ENCODE measurements around the gene IL18.

The IL18 gene

GRCh38 chr11:112132737-112133136 is 31.2 kb downstream of the IL18 start:
- TF ChIP-seq EZH2phosphoT487 (IDR thresholded peaks at IDR 0.05; ENCODE audit: low read length): no peak
- no peak for TF ChIP-seq EZH2 (optimal IDR thresholded peaks at IDR 0.05; ENCODE audit: low read depth, low read length)
- no peak for TF ChIP-seq CTCF (IDR thresholded peaks at IDR 0.05; ENCODE audit: low read length)
- Histone ChIP-seq H3K9me2 (replicated peaks; ENCODE audit: insufficient read depth, low read length) (no peaks in the 10 kb centered on the region), H3K79me2 (ENCODE audit: low read length) (no peaks in the 10 kb centered on the region), H3F3A (ENCODE audit: insufficient read depth, low read length) (peaks cover 19% of the 10 kb centered on the region; the same call in 1 of the 2 replicates), H4K20me1 (ENCODE audit: insufficient read depth, low read length) (no peaks in the 10 kb centered on the region), H3K9me3 (replicated peaks; ENCODE audit: insufficient read depth, low read length) (no peaks in the 10 kb centered on the region), H3K4me3 (ENCODE audit: low read length) (no peak overlapping the region), H2AFZ (ENCODE audit: low read length) (no peak overlapping the region), H3K9ac (ENCODE audit: low read length) (no peak overlapping the region), H3K36me3 (replicated peaks; ENCODE audit: insufficient read depth, low read length) (no peaks in the 10 kb centered on the region), H3K27ac (ENCODE audit: low read length) (peak overlapping the region; percentile 75; the same call in 1 of the 2 replicates), H3K4me1 (ENCODE audit: low read length) (peaks cover 23% of the 10 kb centered on the region), H3K27me3 (replicated peaks; ENCODE audit: insufficient read depth, low read length) (no peaks in the 10 kb centered on the region), H3K4me2 (ENCODE audit: low read depth, low read length) (peak overlapping the region; percentile 21; the same call in 1 of the 2 replicates)
- DNase-seq: peak; percentile 79

- H3K4me2 ChIP-seq (ENCODE audit: low read depth, low read length): no peak overlapping the region
These were observed 34.2 kb downstream of the IL18 start for GRCh38 chr11:112129656-112130055.

DNA sequence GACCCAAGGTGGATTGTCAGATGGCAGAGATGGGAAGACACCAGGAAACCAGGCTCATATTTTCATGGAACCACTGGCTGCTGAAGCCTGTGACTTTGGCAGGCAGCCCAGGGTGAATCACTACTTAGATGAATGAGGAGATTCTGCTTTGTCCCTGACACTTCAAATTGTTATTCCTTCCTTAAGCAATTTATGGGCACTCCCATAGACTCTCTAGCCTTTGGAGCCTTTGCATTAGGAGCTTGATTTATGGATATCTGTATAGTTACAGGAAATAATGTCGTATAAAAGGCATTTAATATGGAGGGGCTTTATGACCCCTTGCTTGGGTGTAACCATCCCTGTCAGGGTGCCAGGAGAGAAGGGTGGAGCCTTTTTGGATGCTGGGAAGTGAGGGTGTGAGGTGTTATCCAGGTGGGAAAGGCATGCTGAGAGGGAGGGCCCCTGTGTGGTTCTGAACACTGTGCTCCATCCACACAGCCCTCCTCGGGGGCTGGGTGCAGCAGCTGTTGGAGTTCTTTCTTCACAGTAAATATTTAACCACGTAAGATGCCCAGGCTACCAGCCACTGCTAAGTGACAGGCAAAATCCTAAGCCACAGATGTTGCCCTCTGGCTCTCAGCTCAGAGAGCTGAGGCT is 35.3 kb downstream of the IL18 start:
- no peaks in the 10 kb centered on the region for H4K20me1 ChIP-seq (ENCODE audit: insufficient read depth, low read length)
- TF ChIP-seq CTCF (IDR thresholded peaks at IDR 0.05; ENCODE audit: low read length) (no peak), EZH2phosphoT487 (IDR thresholded peaks at IDR 0.05; ENCODE audit: low read length) (no peak), EZH2 (optimal IDR thresholded peaks at IDR 0.05; ENCODE audit: low read depth, low read length) (no peak)
- no peaks in the 10 kb centered on the region for H3K9me3 ChIP-seq (replicated peaks; ENCODE audit: insufficient read depth, low read length)
- no peak overlapping the region for H3K9ac ChIP-seq (ENCODE audit: low read length)
- no peak overlapping the region for H3K4me2 ChIP-seq (ENCODE audit: low read depth, low read length)
- H3K4me3 ChIP-seq (ENCODE audit: low read length): no peak overlapping the region
- DNase-seq: no peak
- H3K27ac ChIP-seq (ENCODE audit: low read length): no peak overlapping the region
- H3K27me3 ChIP-seq (replicated peaks; ENCODE audit: insufficient read depth, low read length): no peaks in the 10 kb centered on the region
- H3K4me1 ChIP-seq (ENCODE audit: low read length): peaks cover 23% of the 10 kb centered on the region
- H2AFZ ChIP-seq (ENCODE audit: low read length): no peak overlapping the region
- H3K79me2 ChIP-seq (ENCODE audit: low read length): no peaks in the 10 kb centered on the region
- no peaks in the 10 kb centered on the region for H3K9me2 ChIP-seq (replicated peaks; ENCODE audit: insufficient read depth, low read length)
- H3F3A ChIP-seq (ENCODE audit: insufficient read depth, low read length): peaks cover 19% of the 10 kb centered on the region; the same call in 1 of the 2 replicates
- H3K36me3 ChIP-seq (replicated peaks; ENCODE audit: insufficient read depth, low read length): no peaks in the 10 kb centered on the region

More at GRCh38 chr11:112129656-112130055, 34.2 kb downstream of the IL18 start:
- Histone ChIP-seq H3K4me3 (ENCODE audit: low read length) (no peak overlapping the region), H3F3A (ENCODE audit: insufficient read depth, low read length) (peaks cover 19% of the 10 kb centered on the region; the same call in 1 of the 2 replicates), H3K27ac (ENCODE audit: low read length) (no peak overlapping the region), H3K27me3 (replicated peaks; ENCODE audit: insufficient read depth, low read length) (no peaks in the 10 kb centered on the region), H3K9me2 (replicated peaks; ENCODE audit: insufficient read depth, low read length) (no peaks in the 10 kb centered on the region), H3K9me3 (replicated peaks; ENCODE audit: insufficient read depth, low read length) (no peaks in the 10 kb centered on the region), H2AFZ (ENCODE audit: low read length) (no peak overlapping the region), H3K4me1 (ENCODE audit: low read length) (peaks cover 23% of the 10 kb centered on the region), H3K79me2 (ENCODE audit: low read length) (no peaks in the 10 kb centered on the region), H3K9ac (ENCODE audit: low read length) (no peak overlapping the region), H3K36me3 (replicated peaks; ENCODE audit: insufficient read depth, low read length) (no peaks in the 10 kb centered on the region), H4K20me1 (ENCODE audit: insufficient read depth, low read length) (no peaks in the 10 kb centered on the region)
- DNase-seq: no peak
- TF ChIP-seq EZH2phosphoT487 (IDR thresholded peaks at IDR 0.05; ENCODE audit: low read length) (no peak), EZH2 (optimal IDR thresholded peaks at IDR 0.05; ENCODE audit: low read depth, low read length) (no peak), CTCF (IDR thresholded peaks at IDR 0.05; ENCODE audit: low read length) (no peak)

Data from MM.1S (cell line).